K562 (cell line): ENCODE measurements around the gene MIDN. TPM values are rescaled to one million over a fixed set of nuclear protein-coding genes. Genes with fewer than 3 reads are reported as not detected.

ENCODE experiments used
- CBX3 ChIP-seq, 2 experiments: IDR thresholded peaks; 1 replicate in 1 of 2; 2 replicates in 1 of 2; pipeline ENCODE4 v1.6.1; 2012; ENCODE audit warnings: inconsistent platforms in 2 of 2, low read length in 2 of 2, borderline replicate concordance in 1 of 2, control low read depth in 1 of 2
- EP400 ChIP-seq: fragments of 450-650 bp; IDR thresholded peaks from 2 replicates; pipeline ENCODE4 v1.6.1; 2017; ENCODE audit warnings: antibody characterized with exemption, mild to moderate bottlenecking, moderate library complexity
- GATAD2A ChIP-seq: fragments of 450-650 bp; IDR thresholded peaks from 2 replicates; pipeline ENCODE4 v1.6.1; 2017
- HES1 ChIP-seq: fragments of 450-650 bp; IDR thresholded peaks from 2 replicates; pipeline ENCODE4 v1.6.1; 2016; ENCODE audit warnings: low read depth, mild to moderate bottlenecking, moderate library complexity
- HSF4 ChIP-seq: fragments of 250-450 bp; sonication (Bioruptor Pico); IDR thresholded peaks from 2 replicates; pipeline ENCODE4 v2.1.2; 2022; ENCODE audit warnings: mild to moderate bottlenecking, moderate library complexity, borderline replicate concordance
- NCOA6 ChIP-seq: fragments of 450-650 bp; IDR thresholded peaks from 2 replicates; pipeline ENCODE4 v1.6.1; 2017; ENCODE audit warnings: mild to moderate bottlenecking
- PHB ChIP-seq: fragments of 250-450 bp; sonication (Bioruptor Pico); IDR thresholded peaks from 2 replicates; pipeline ENCODE4 v1.5.0; 2021
- PML ChIP-seq: IDR thresholded peaks from 2 replicates; pipeline ENCODE4 v1.6.1; 2012; ENCODE audit warnings: low read length, inconsistent platforms
- SUPT5H ChIP-seq: fragments of 450-650 bp; IDR thresholded peaks from 2 replicates; pipeline ENCODE4 v1.6.1; 2016
- ZKSCAN3 ChIP-seq: fragments of 250-450 bp; sonication (Bioruptor Pico); IDR thresholded peaks from 2 replicates; pipeline ENCODE4 v1.4.0; 2020
- ZNF740 ChIP-seq, 3 experiments: fragments of 200-800 bp in 1 of 3; sonication (Bioruptor generic) in 1 of 3; sonication (generic) in 1 of 3; formaldehyde crosslinking in 1 of 3; IDR thresholded peaks; 2 replicates each; pipeline versions ENCODE4 v1.6.1 to v1.8.0; 2016 to 2022; ENCODE audit warnings: mild to moderate bottlenecking in 2 of 3, missing compliant biosample characterization in 2 of 3, missing genetic modification characterization in 2 of 3, missing genetic modification reagents in 1 of 3
- polyA plus RNA-seq, 8 experiments: library from polyadenylated mRNA; depleted of rRNA in 4 of 8; stranded (reverse) in 5 of 8; unstranded in 3 of 8; fragments of >200 nt; fragmentation: Nextera tagmentation in 2 of 8; fragmentation: Illumina TruSeq in 1 of 8; extraction: Ambion mirVana in 2 of 8; extraction: Trizol in 1 of 8; gene quantifications; 2 replicates each; pipeline versions ENCODE4 v1.2.1 to v1.2.3, GENCODE V29; 2011 to 2014; ENCODE audit warnings: inconsistent platforms in 1 of 8, missing spikeins in 1 of 8
- total RNA-seq, 7 experiments: library from RNA; depleted of rRNA in 6 of 7; stranded (reverse); fragments of >200 nt in 6 of 7; fragmentation: Illumina TruSeq in 2 of 7; extraction: Trizol in 2 of 7; gene quantifications; 2 replicates each; pipeline versions ENCODE4 v1.2.1 to v1.2.3, GENCODE V29; 2011 to 2021; ENCODE audit warnings: low replicate concordance in 1 of 7
- TF ChIP-seq, protein P1 (sequence below), 2 experiments: fragments of 200-800 bp in 1 of 2; sonication (Bioruptor generic) in 1 of 2; sonication (generic) in 1 of 2; formaldehyde crosslinking in 1 of 2; IDR thresholded peaks in 1 of 2; conservative IDR thresholded peaks in 1 of 2; 2 replicates each; pipeline versions ENCODE4 v1.5.0 to v1.6.1; 2016 to 2020; ENCODE audit warnings: missing compliant biosample characterization in 1 of 2, missing genetic modification characterization in 1 of 2, missing genetic modification reagents in 1 of 2
- TF ChIP-seq, protein P2 (sequence below), 2 experiments: fragments of 150-350 bp in 1 of 2; IDR thresholded peaks; 2 replicates each; pipeline ENCODE4 v1.6.1; 2012 to 2016; ENCODE audit warnings: low read depth in 2 of 2, low read length in 2 of 2, mild to moderate bottlenecking in 1 of 2, moderate library complexity in 1 of 2

MIDN gene
- total and polyA plus RNA-seq, 9 of the 15 experiments (the other 6 are each of a cell fraction or from before 2014, with no cell fraction given): 0.17 to 120 (median 10.1) TPM

DNA sequence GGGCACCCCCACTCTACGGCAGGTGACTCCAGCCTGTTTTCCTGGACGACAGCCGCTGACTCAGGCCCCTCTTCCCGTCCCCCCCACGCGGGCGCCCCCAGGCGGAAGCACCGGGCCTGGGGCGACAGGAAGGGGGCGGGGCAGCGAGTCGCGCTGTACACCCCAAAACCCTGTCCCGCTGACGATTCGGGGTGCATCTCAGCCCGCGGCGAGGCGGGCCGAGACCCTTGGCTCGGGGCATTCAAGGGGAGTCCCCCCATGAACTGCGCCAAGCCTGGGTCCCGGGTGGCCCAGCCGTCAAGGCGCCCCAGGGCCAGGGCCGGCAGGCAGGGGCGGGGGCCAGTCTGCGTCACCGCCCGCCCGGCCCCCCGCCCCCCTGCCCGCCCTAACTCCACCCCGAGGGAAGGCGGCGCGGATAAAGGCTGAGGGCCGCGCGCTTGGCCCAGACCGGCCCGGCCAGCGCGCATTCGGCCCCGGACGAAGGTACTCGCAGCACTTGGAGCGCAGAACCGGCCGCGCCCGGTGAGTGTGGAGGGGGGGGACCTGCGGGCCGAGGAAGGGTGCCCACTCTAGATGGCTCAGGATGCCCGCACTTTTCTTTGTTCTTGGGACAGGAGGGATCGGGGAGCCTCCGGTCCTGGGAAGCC is at the start of gene MIDN (continued):
- TF ChIP-seq ZNF740 (CRISPR knock-in tag; IDR thresholded peaks at IDR 0.05) (peak; percentile 99), ZNF740 (tag; IDR thresholded peaks at IDR 0.05) (peak in 1 of 2 experiments; percentile 93; a peak in 2 of 4 replicates), ZKSCAN3 (no peak), PHB (CRISPR knock-in tag) (no peak), CBX3 (IDR thresholded peaks at IDR 0.05; ENCODE audit: borderline replicate concordance in 1 of 2, low read length in 2 of 2) (no peak), NCOA6 (no peak; the same call in 1 of the 2 replicates), EP400 (peak; percentile 57; the same call in 1 of the 2 replicates), HSF4 (CRISPR knock-in tag) (no peak), HES1 (0 out of 2 replicates have a peak, but pooled peaks have one; percentile 8), PML (peak; percentile 73), GATAD2A (peak; percentile 32; the same call in 1 of the 2 replicates), SUPT5H (peak; percentile 97)
- TF ChIP-seq, protein P1, sequence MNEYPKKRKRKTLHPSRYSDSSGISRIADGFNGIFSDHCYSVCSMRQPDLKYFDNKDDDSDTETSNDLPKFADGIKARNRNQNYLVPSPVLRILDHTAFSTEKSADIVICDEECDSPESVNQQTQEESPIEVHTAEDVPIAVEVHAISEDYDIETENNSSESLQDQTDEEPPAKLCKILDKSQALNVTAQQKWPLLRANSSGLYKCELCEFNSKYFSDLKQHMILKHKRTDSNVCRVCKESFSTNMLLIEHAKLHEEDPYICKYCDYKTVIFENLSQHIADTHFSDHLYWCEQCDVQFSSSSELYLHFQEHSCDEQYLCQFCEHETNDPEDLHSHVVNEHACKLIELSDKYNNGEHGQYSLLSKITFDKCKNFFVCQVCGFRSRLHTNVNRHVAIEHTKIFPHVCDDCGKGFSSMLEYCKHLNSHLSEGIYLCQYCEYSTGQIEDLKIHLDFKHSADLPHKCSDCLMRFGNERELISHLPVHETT (CRISPR knock-in tag; conservative IDR thresholded peaks at IDR 0.05 in 1 of 2, IDR thresholded peaks at IDR 0.05 in 1 of 2): no peak
- TF ChIP-seq, protein P2, sequence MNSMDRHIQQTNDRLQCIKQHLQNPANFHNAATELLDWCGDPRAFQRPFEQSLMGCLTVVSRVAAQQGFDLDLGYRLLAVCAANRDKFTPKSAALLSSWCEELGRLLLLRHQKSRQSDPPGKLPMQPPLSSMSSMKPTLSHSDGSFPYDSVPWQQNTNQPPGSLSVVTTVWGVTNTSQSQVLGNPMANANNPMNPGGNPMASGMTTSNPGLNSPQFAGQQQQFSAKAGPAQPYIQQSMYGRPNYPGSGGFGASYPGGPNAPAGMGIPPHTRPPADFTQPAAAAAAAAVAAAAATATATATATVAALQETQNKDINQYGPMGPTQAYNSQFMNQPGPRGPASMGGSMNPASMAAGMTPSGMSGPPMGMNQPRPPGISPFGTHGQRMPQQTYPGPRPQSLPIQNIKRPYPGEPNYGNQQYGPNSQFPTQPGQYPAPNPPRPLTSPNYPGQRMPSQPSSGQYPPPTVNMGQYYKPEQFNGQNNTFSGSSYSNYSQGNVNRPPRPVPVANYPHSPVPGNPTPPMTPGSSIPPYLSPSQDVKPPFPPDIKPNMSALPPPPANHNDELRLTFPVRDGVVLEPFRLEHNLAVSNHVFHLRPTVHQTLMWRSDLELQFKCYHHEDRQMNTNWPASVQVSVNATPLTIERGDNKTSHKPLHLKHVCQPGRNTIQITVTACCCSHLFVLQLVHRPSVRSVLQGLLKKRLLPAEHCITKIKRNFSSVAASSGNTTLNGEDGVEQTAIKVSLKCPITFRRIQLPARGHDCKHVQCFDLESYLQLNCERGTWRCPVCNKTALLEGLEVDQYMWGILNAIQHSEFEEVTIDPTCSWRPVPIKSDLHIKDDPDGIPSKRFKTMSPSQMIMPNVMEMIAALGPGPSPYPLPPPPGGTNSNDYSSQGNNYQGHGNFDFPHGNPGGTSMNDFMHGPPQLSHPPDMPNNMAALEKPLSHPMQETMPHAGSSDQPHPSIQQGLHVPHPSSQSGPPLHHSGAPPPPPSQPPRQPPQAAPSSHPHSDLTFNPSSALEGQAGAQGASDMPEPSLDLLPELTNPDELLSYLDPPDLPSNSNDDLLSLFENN (IDR thresholded peaks at IDR 0.05; ENCODE audit: low read depth in 2 of 2, low read length in 2 of 2): no peak
